ENCODE results near the gene GLYATL1B.
"Not testable (repeated sequence)": the region's sequence is repeated elsewhere in the genome, so short reads cannot be mapped to it uniquely, and the experiment has no call there.

The GLYATL1B gene

GRCh38 chr11:59086007-59086406, at the start of gene GLYATL1B:
TSS of gene GLYATL1B (plus strand) at chr11:59086307. CDS start at chr11:59086307, 0 bp downstream.
- H3K4me3 ChIP-seq (ENCODE audit: low read depth, low read length); DNase-seq; H3K36me3 ChIP-seq (replicated peaks); H3K27ac ChIP-seq; H3K27me3 ChIP-seq (replicated peaks); in situ Hi-C loops (cut with HindIII; ENCODE audit: low pct_ligation_motif_present, low sequenced_read_pairs): not testable (repeated sequence)

GRCh38 chr11:59036542-59036941, 49.6 kb upstream of the GLYATL1B start:
- H3K27me3 ChIP-seq (replicated peaks); in situ Hi-C loops (cut with HindIII; ENCODE audit: low pct_ligation_motif_present, low sequenced_read_pairs); DNase-seq; H3K27ac ChIP-seq; H3K4me3 ChIP-seq (ENCODE audit: low read depth, low read length); H3K36me3 ChIP-seq (replicated peaks): not testable (repeated sequence)

GRCh38 chr11:59037434-59037833, 48.7 kb upstream of the GLYATL1B start:
- H3K27me3 ChIP-seq (replicated peaks); H3K27ac ChIP-seq; DNase-seq; H3K4me3 ChIP-seq (ENCODE audit: low read depth, low read length); in situ Hi-C loops (cut with HindIII; ENCODE audit: low pct_ligation_motif_present, low sequenced_read_pairs); H3K36me3 ChIP-seq (replicated peaks): not testable (repeated sequence)

- DNase-seq: no peak
- H3K36me3 ChIP-seq (replicated peaks): no peaks in the 10 kb centered on the region
- in situ Hi-C loops (cut with HindIII; ENCODE audit: low pct_ligation_motif_present, low sequenced_read_pairs): no loop called here
- H3K27me3 ChIP-seq (replicated peaks): no peaks in the 10 kb centered on the region
- no peak overlapping the region for H3K27ac ChIP-seq
- TF ChIP-seq CTCF (IDR thresholded peaks at IDR 0.05; ENCODE audit: low read depth, low read length, missing control alignments): no peak
- H3K4me3 ChIP-seq (ENCODE audit: low read depth, low read length): no peak overlapping the region
Measured at GRCh38 chr11:59040607-59041006, 45.5 kb upstream of the GLYATL1B start.

- DNase-seq; H3K36me3 ChIP-seq (replicated peaks); in situ Hi-C loops (cut with HindIII; ENCODE audit: low pct_ligation_motif_present, low sequenced_read_pairs); H3K4me3 ChIP-seq (ENCODE audit: low read depth, low read length); H3K27me3 ChIP-seq (replicated peaks); H3K27ac ChIP-seq: not testable (repeated sequence)
Measured at GRCh38 chr11:59051383-59051782, 34.7 kb upstream of the GLYATL1B start.

GRCh38 chr11:59052355-59052754, 33.8 kb upstream of the GLYATL1B start:
- H3K27ac ChIP-seq; DNase-seq; in situ Hi-C loops (cut with HindIII; ENCODE audit: low pct_ligation_motif_present, low sequenced_read_pairs); H3K27me3 ChIP-seq (replicated peaks); H3K36me3 ChIP-seq (replicated peaks); H3K4me3 ChIP-seq (ENCODE audit: low read depth, low read length): not testable (repeated sequence)

- TF ChIP-seq CTCF (IDR thresholded peaks at IDR 0.05; ENCODE audit: low read depth, low read length, missing control alignments): peak; percentile 76
- in situ Hi-C loops (cut with HindIII; ENCODE audit: low pct_ligation_motif_present, low sequenced_read_pairs): no loop called here
Measured at GRCh38 chr11:59053387-59053786, 32.7 kb upstream of the GLYATL1B start.

GRCh38 chr11:59058120-59059033, 27.7 kb upstream of the GLYATL1B start:
- DNase-seq: peak; percentile 85
- H3K27me3 ChIP-seq (replicated peaks); H3K27ac ChIP-seq; in situ Hi-C loops (cut with HindIII; ENCODE audit: low pct_ligation_motif_present, low sequenced_read_pairs); H3K36me3 ChIP-seq (replicated peaks): not testable (repeated sequence)
- TF ChIP-seq CTCF (IDR thresholded peaks at IDR 0.05; ENCODE audit: low read depth, low read length, missing control alignments): peak; percentile 88
- H3K4me3 ChIP-seq (ENCODE audit: low read depth, low read length): peak overlapping the region; percentile 15

More at GRCh38 chr11:59053387-59053786, 32.7 kb upstream of the GLYATL1B start:
- Histone ChIP-seq H3K27me3 (replicated peaks) (peaks cover 2% of the 10 kb centered on the region), H3K4me3 (ENCODE audit: low read depth, low read length) (no peak overlapping the region), H3K36me3 (replicated peaks) (no peaks in the 10 kb centered on the region), H3K27ac (no peak overlapping the region)
- DNase-seq: peak; percentile 76

- H3K27ac ChIP-seq; in situ Hi-C loops (cut with HindIII; ENCODE audit: low pct_ligation_motif_present, low sequenced_read_pairs); H3K4me3 ChIP-seq (ENCODE audit: low read depth, low read length); H3K27me3 ChIP-seq (replicated peaks); H3K36me3 ChIP-seq (replicated peaks); DNase-seq: not testable (repeated sequence)
Measured at GRCh38 chr11:59060096-59060495, 26.0 kb upstream of the GLYATL1B start.
